ENCODE measurements around the gene MAP6. TPM values are rescaled to one million over a fixed set of nuclear protein-coding genes. Genes with fewer than 3 reads are reported as not detected.

The MAP6 gene
- total and polyA plus RNA-seq, 10 of the 15 experiments (the other 5 are each of a cell fraction or from before 2014, with no cell fraction given), result 0.06 to 0.19 (median 0.11) TPM; not detected in 5

- intact Hi-C loops (cut with micrococcal nuclease; ENCODE audit: unreplicated experiment) (no loop called here), in situ Hi-C loops (cut with MboI) (no loop called here)
- ChIA-PET SMC1A (ENCODE audit: uncharacterized antibody, unreplicated experiment) (interaction anchor here (0.6 to 1.2 kb wide), 2 partner anchors 16 to 149 kb away, joined by 3 to 4 read pairs; no protein-coding TSS in a partner anchor), CTCF (interaction anchor here (1.1 to 1.5 kb wide), 3 partner anchors 9 to 167 kb away, joined by 3 to 5 read pairs (median 4); no protein-coding TSS in a partner anchor), RAD21 (ENCODE audit: unreplicated experiment) (interaction anchor here (1.1 kb wide), 1 partner anchor 15 kb away, joined by 4 read pairs; no protein-coding TSS in a partner anchor), POLR2A (interaction anchor here (0.7 kb wide), 1 partner anchor 557 kb away, joined by 3 read pairs; no protein-coding TSS in a partner anchor)
- FAIRE-seq, result no peak
- TF ChIP-seq LARP7 (IDR thresholded peaks at IDR 0.05), result no peak
- TF ChIP-seq CBFB (IDR thresholded peaks at IDR 0.05; ENCODE audit: low read depth), result no peak
- no peak for TF ChIP-seq NR2C2 (IDR thresholded peaks at IDR 0.05; ENCODE audit: borderline replicate concordance, control insufficient read depth, insufficient read length, low read depth)
- 0 out of 2 replicates have a peak, but pooled peaks have one; percentile 30 for TF ChIP-seq EED (IDR thresholded peaks at IDR 0.05; ENCODE audit: low read depth)
- TF ChIP-seq, protein P1, sequence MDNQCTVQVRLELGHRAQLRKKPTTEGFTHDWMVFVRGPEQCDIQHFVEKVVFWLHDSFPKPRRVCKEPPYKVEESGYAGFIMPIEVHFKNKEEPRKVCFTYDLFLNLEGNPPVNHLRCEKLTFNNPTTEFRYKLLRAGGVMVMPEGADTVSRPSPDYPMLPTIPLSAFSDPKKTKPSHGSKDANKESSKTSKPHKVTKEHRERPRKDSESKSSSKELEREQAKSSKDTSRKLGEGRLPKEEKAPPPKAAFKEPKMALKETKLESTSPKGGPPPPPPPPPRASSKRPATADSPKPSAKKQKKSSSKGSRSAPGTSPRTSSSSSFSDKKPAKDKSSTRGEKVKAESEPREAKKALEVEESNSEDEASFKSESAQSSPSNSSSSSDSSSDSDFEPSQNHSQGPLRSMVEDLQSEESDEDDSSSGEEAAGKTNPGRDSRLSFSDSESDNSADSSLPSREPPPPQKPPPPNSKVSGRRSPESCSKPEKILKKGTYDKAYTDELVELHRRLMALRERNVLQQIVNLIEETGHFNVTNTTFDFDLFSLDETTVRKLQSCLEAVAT (IDR thresholded peaks at IDR 0.05), result no peak
- Histone ChIP-seq H3K27ac (ENCODE audit: control insufficient read depth, insufficient read depth) (no peak overlapping the region), H4K20me1 (ENCODE audit: control insufficient read depth, insufficient read depth) (no peaks in the 10 kb centered on the region), H3K4me3 (no peak overlapping the region), H3K36me3 (ENCODE audit: control insufficient read depth in 2 of 2, insufficient read depth in 2 of 2, low read length in 1 of 2) (no peaks in the 10 kb centered on the region), H3K4me1 (ENCODE audit: control insufficient read depth, insufficient read depth, low read length) (peaks cover 29% of the 10 kb centered on the region), H3K79me2 (ENCODE audit: control insufficient read depth, insufficient read depth, low read length) (no peaks in the 10 kb centered on the region), H2AFZ (ENCODE audit: control insufficient read depth, low read depth, low read length) (no peak overlapping the region; the same call in 1 of the 2 replicates), H3K9ac (ENCODE audit: control insufficient read depth, insufficient read depth, low read length) (no peak overlapping the region), H3K4me2 (ENCODE audit: control insufficient read depth, insufficient read depth) (no peak overlapping the region), H3K9me3 (replicated peaks; ENCODE audit: control insufficient read depth, insufficient read depth, low read length) (no peaks in the 10 kb centered on the region), H3K27me3 (replicated peaks in 1 of 2; ENCODE audit: control insufficient read depth in 2 of 2, insufficient read depth in 2 of 2, low read length in 1 of 2) (no peaks in the 10 kb centered on the region; a peak in 1 of 4 replicates)
- WGBS (ENCODE audit: insufficient coverage, insufficient replicate concordance, low lambda C conversion rate, missing lambda C conversion rate), result 71% methylated on average over 11 of the region's 11 CpGs
- no TSS peak for BruUV-seq (replicated peaks)
- no peak for DNase-seq (ENCODE audit: low read depth, low spot score)
- ATAC-seq, result no peak
Measured at GRCh38 chr11:75538150-75538942, 130.5 kb downstream of the MAP6 start.

All from GM12878 (cell line).